Liver (tissue), 3 donors: ENCODE measurements around the gene GHRL.

ENCODE experiments used
- ATF3 ChIP-seq: IDR thresholded peaks from 2 replicates; pipeline ENCODE4 v1.6.1; 2016; ENCODE audit warnings: antibody characterized with exemption
- CTCF ChIP-seq: fragments of 150-350 bp; IDR thresholded peaks from 2 replicates; pipeline ENCODE4 v1.5.1; 2017; ENCODE audit warnings: improper control_type of control experiment, low read depth, low read length; ENCODE audit not compliant: missing input control
- EGR1 ChIP-seq, 2 donors: IDR thresholded peaks; 2 replicates each; pipeline ENCODE4 v1.6.1; 2016 to 2018; ENCODE audit warnings: antibody characterized with exemption in 2 of 2, low read depth in 2 of 2
- GABPA ChIP-seq, 2 donors: IDR thresholded peaks in 1 of 2; conservative IDR thresholded peaks in 1 of 2; 2 replicates each; pipeline ENCODE4 v1.6.1; 2016; ENCODE audit warnings: antibody characterized with exemption in 2 of 2, mild to moderate bottlenecking in 1 of 2, moderate library complexity in 1 of 2
- SP1 ChIP-seq: IDR thresholded peaks from 2 replicates; pipeline ENCODE4 v1.6.1; 2018; ENCODE audit warnings: antibody characterized with exemption, mild to moderate bottlenecking
- donor health status: healthy.
- donor health status: healthy.

- TF ChIP-seq SP1 (no peak), CTCF (no peak), EGR1 (IDR thresholded peaks at IDR 0.05; ENCODE audit: low read depth in 2 of 2) (no peak), GABPA (IDR thresholded peaks at IDR 0.05 in 1 of 2, conservative IDR thresholded peaks at IDR 0.05 in 1 of 2) (no peak), ATF3 (no peak)
These were observed 6.4 kb upstream of the GHRL start for GRCh38 chr3:10299175-10299574.
